Hepatic stellate cell (primary cell): ENCODE results near the gene MEDAG.
"Not testable (repeated sequence)": the region's sequence is repeated elsewhere in the genome, so short reads cannot be mapped to it uniquely, and the experiment has no call there.

Source experiments
- DNase-seq: peaks from one replicate; pipeline ENCODE4 v3.0.0; 2011; ENCODE audit warnings: low spot score

MEDAG gene

DNA sequence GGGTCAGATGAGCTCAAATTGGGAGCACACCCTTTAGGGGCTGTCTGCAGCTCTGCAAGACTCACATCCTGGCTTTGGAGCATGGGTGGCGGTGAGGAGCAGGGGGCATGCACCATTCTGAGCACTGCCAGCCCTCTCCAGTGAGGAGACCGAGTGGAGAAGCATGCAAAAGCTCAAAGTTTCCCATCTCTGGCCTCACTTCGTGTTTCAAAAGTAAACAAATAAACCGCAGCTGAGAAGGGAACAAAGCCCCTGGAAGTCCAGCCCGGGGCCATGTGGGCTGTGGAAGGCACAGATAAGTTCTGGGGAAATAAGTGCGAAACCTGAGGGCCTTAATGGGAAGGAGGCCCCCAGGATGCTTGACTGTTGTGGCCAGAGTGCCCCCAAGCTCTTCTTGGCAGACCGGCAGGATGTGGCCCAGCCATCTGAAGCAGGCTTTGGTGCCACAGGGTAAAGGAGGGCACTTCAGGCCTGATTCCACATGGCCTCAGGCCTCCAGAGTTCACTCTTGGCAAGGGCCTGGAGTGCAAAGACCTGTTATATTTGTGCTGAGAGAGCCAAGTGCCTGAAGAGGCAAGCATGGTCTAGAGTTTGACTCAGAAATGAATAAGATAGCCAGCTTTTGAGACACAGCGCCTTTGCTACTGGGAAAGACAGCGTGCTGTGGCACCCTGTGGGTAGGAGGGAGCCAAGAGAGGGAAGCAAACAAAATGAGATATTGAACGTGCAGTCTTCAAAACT lies 1.2 kb downstream of the MEDAG start:
- no peak for DNase-seq

DNA sequence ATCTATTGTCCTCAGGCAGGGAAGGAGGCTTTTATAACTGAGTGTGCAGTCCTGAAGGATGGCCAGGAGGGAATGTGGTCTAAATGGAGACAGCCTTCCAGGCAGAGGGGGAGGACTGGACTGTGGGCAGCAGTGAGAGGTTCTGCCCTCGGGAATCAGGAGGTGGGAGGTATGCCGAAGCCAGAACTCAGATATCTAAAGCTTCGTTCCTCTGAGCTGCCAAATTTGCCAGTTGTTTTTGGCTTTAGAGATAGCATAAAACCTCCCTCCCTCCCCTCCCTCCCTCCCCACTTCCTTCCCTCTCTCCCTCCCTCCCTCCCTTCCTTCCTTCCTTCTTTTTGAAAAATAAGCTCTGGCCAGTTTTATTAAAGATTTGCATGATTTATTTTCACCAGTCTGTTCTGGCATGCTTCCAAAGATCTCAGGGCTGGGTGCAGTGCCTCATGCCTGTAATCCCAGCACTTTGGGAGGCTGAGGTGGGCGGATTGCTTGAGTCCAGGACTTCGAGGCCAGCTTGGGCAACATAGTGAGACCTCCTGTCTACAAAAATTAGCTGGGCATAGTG lies 2.4 kb downstream of the MEDAG start:
- DNase-seq: peak; percentile 34

DNA sequence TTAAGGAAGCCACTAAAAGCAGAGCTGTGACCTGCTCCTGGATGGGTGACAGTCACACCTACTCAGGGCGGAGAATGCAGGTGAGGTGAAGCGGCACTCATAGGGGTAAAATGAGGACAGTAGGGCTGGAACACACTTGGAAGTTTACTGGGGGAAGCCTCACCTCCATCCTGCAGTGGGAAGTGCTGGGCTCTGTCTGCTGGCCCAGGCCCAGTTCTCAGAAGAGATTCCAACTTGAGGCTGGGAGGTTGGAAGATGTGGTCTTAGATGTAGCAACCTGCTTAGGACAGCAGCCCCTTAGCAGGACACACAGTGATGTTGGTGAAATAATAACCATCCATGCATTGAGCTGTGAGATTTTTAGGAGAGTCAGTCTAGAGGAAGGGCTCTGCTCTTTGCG lies 4.6 kb downstream of the MEDAG start:
- no peak for DNase-seq

DNA sequence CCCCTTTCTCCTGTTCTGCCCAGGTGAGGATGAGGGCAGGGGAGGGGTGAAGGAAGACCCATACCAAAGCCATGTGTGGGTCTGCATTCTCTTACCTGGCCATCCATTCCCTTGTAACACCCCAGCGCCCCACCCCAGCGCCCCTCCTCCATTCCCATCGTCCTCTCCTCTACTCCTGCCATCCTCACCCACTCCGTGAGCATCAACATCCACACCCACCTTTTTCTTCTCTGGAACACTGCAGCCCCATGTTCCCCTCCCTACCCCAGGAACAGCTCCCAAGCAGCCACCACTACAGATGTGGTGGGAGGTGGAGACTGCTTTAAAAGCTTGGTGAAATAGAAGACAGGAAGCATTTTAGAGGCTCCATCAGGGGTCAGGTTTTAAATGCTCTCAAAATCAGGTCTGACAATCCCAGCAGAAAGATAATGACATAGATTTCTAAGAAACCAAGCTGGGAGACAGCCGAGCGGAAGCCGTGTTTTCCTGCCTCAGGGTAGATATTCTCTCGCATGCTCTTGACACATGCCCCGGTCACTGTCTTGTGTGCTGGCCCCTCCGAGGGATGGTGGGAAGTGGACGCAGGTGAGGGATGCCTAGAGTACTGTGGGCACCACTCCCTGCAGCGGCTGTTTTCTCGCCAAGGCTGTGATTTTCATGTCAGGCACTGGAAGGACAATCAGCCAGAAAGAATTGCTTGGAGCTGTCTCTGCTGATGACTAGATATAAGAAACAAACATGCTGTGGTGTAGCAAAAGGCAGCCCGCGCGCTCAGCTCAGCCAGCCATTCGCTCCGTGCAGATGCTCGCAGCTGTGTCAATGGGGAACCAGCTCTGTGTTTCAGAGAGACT lies 9.8 kb downstream of the MEDAG start:
- no peak for DNase-seq

DNA sequence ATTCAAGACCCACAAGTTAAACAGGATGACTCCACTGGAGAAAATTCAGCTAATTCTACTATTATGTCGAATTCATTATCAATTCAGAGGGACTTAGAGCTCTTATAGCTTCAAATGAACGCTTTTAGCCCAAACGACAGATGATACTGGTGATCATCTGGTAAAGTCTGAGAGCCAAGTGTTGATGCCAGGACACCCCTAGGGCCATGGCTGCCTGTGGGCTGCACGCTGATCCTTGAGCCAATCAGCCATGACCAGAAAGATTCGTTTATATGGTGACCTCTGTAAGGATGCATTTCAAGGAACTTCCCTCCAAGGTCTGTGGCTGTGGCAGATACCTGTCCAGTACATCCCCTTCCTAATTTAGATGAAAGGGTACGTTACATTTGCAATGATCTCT lies 10.9 kb downstream of the MEDAG start:
- no peak for DNase-seq

DNA sequence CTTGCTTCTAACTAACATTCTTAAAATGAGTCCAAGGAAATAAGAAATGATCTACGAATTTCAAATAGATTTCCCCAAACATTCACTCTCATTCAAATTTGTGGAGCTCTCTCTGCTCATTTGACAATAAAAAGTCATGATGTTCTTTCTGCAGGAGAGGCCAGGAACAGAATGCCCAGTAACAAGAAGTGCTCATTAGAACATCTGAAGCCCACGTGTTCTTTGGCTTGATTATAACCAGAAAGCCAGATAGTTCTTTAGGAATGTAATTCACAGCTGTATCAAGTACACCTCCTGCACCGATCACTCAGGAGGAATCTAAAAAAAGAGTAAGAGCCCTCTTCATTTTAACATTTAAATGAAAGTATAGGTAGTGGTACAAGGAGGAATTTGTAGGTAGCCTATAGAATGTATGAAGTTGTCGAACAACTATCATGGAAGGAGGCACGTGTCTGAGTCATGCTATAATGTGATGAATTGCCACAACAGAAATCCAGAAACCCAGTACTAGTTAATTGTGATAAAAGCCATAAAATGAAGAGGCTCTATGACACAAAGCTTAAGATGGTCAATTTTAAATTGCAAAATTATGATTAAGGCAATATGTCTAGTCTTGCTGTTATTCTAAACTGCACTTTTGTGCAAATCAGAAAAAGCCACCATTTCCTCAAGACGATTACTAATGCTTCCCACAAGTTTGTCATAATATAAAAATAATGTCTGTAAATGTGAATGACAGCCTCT lies 12.8 kb downstream of the MEDAG start:
- DNase-seq: no peak

DNA sequence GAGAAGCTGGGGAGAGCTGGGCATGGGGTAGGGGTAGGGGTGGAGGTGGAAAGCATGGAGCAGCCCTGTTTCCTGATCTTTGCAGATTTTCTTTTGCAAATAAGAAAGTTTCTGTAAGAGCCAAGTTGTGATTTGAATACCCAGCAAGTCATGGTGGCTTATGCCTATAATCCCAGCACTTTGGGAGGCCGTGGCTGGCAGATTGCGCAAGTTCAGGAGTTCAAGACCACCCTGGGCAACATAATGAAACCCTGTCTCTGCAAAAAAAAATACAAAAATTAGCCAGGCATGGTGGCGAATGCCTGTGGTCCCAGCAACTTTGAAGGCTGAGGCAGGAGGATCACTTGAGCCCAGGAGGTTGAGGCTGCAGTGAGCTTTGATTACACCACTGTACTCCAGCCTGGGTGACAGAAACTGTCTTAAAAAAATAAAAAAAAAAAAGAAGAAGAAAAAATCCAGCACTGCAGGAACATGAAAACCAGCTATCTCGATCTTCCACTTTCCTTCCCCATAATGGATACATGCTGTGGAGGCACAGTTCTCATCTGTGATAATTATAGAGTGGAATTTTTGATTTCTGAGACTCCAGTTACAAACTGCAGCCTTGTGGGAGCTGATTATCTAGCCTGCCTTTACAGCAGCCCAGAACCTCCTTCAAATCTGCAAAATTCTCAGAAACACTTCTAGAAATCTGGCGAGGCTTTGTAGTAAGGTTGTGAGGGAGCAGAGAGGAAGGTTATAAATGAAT lies 14.3 kb downstream of the MEDAG start:
- no peak for DNase-seq

DNA sequence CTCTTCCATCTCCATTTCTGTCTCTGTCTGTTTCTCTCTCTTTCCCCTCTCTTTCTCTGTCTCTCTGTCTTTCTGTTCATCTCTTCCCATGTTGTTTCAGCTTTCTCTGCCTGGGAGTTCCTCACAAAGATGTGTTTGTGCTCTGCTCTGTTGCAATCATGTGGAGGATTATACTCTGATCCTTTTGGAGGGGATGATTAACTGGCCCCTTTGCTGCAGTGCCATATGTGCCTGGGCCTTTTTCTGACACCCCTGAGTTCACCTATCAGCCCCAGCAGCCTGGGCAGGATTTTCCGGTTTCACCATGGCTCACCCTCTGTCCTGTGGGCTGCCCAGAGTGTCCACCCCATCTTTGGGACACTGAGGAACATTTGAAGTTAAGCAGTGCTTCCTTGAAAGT lies 17.3 kb downstream of the MEDAG start:
- DNase-seq: no peak

DNA sequence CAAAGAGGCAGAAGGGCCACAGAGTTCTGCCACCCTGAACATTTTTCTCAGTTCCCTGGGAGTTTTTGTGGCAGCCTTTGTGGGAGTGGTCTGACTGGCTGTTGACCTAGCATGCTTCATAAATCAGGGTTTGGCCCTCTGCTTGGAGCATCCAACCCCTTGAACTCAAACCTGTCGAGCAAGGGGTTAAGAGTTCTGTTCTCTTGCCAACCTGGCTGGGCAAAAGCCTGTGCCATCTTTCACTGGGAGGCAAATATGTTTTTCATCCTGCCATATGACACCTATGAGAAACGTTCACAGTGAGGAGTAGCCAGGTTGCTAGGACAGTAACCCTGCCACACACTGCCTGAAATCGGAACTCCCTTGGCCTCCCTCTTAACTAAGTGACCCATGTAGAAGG lies 18.6 kb downstream of the MEDAG start:
- DNase-seq: no peak

DNA sequence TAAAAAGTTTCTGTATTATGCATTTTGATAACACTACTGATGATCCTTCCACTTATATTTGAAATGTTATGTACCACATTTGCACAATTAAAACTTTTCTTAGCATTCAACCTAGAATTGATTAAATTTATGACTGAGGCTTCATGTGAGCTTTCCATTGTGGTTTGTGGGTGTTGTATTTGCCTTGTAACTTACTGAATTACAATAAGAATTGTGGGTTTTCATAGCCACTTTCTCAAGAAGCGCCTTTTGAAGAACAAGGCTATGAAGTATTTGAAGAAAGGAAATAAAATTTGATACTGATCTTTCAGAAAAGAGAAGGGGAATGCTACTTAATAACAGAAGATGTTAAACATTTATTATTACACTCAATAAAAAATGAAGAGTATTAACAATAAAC lies 19.4 kb downstream of the MEDAG start:
- no peak for DNase-seq

DNA sequence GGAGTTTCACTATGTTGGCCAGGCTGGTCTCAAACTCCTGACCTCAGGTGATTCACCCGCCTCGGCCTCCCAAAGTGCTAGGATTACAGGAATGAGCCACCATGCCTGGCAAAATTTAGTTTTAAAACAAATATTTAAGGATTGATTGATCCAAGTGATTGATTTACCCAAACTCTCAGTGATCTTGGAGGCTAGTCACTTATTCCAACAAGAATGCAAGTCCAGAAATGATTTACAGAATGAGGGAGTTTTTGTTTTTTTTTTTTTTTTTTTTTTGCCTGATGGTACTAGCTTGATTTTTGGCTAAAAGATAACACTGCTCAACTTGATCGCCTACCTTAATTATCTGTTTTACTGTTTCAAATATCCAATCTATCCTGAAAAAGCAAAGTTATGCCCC lies 20.7 kb downstream of the MEDAG start:
- DNase-seq: no peak

DNA sequence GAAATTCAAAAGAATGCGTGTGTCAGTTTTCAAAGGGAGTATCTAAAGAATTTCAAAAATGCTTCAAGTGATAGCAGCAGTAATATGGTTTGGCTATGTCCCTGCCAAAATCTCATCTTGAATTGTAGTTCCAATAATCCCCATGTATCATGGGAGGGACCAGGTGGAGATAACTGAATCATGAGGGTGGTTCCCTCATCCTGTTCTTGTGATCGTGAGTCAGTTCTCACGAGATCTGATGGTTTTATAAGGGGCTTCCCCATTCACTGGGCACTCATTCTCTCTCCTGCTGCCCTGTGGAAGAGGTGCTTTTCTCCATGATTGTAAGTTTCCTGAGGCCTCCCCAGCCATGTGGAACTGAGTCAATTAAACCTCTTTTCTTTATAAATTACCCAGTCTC lies 21.1 kb downstream of the MEDAG start:
- not testable (repeated sequence) for DNase-seq

DNA sequence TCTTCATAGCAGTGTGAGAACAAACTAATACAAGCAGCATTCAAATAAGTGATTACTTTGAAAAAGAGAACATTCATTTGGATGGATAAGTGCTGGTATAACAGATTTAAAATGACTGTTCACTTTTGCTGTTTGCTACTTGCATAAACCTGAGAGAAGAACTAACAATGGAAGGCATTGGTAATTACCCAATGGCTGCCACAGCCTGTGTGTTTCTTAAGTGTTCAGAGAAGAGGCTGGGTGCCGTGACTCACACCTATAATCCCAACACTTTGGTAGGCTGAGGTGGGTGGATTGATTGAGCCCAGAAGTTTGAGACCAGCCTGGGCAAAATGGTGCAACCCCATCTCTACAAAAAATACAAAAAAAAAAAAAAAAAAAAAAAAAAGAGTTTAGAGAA lies 21.5 kb downstream of the MEDAG start:
- no peak for DNase-seq

DNA sequence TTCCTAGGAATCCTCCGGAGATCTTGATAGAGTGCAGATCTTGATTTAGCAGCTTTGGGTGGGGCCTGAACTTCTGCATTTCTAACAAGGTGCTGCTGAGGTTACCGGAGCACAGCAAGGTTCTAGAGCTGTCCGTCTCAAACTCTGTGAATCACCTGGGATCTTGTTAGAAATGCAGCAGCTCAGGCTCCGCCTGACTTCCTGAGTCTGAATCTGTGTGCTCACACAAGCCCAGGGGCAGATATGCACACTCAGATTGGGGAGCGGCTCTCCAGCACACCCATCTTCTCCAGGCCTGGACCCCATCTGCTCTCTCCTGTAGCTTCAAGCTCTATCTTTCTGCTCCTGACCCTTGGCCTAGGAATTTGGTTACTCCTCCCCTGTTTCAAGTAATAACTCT lies 22.9 kb downstream of the MEDAG start:
- DNase-seq: no peak

DNA sequence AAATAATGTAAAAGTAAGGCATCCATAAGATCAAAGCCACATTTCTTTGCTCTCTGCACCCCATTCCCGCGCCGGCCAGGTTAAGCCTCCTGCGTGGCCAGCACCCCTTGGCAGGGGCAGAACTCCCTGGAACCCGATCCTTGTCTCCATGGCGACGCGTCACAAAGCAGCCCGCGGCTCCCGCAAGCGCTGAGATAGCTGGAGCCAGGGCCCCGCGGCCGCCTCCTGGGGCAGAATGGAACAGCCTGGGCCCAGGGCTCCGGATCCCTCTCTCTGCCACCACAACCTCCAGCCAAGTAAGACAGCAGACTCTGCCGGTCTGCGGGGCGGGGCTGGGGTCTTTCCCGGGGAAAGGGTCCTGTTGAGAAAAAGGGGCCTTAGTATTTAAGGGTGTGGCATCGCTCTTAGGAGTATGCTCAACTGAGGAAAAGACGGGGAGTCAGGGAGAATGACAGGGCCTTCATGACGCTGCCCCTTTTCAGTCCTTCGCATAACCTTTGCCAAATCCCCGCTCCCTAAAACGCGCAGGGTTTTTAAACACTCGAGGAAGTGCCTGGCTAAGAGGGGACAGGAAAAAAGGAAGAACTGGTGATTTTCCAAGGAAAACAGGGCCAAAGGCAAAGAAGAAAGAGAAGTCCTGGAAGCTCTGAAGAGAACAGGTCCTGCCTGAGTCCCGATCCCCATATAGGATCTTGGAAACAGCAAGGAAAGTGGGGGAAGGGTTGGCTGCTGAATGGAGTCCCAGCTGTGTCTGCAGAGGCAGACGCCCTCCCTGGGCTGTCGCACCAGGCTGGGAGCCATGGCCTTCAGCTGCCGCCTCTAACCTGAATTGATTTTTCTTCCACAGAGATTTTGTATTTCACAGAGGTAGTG lies 26.6 kb downstream of the MEDAG start, which contains the start of gene TEX26:
TEX26 (plus strand) TSS at position 176 of the 873 bp plus-strand sequence; CDS start at position 236, 60 bp downstream.
- no peak for DNase-seq

DNA sequence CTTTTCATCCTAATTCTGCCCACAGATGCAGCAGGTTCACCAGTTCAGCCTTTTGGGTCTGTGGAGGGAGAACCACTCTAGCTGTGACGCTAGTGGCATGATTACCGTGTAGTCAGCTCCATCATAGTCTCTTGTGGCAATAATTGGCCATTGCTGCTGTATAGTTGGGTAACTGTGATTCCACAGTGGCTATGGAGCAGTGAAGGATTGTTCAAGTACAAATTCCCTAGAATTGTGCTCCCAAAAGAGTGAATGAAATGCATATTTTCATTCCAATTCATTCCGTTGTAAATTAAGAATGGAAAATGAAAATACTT lies 27.2 kb downstream of the MEDAG start:
- no peak for DNase-seq

DNA sequence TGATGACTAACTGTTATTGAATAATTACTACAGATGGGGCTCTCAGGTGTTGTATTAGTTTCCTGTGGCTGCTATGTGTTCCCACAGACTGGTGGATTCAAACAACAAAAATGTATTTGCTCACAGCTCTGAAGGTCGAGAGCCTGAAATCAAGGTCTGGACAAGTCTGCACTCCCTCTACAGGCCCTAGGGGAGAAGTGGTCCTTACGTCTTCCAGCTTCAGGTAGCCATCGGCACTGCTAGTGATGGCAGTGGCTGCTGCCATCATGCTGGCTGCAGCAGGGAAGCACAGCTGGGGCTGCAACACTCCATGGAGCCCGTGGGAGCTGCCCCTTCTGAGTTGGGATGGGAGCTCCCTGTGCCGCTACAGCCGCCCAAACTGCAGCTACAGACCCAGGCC lies 28.3 kb downstream of the MEDAG start:
- DNase-seq: no peak

DNA sequence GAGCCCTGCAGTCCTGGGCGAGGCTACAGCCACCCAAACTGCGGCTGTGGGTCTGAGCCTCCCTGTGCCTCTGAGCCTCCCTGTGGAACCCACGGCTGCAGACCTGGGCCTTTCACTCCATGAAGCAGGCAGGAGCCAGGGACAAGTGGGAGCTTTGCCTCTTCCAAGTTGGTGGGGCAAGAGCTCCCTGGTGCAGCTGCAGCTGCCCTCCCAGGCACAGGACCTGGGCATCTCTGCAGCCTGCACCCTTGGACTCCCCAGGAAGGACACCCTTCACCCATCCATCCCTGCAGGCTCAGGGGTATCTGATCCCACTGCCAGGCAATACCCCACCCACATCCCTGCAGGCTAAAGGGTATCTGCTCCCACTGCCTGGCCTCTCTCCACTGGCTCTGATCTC lies 28.7 kb downstream of the MEDAG start:
- DNase-seq: no peak

DNA sequence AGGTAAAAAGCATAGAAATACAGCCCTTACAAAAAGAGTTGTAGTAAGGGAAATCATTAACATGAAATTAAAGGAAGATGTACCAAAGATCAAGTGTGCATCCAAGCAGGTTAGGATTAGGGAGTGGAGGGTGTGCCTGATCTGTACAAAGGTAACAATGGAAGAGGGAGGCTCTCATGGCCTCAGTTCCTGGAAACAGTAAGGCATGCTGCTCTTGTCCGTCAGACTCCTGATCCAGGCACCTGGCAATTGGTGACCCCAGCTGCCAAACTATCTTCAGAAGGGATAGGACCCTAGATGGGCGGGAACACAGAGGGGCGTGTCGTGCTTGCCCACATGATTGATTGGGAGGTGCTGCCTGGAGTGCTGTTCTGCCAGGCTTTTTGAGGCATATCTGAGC lies 30.9 kb downstream of the MEDAG start:
- no peak for DNase-seq

DNA sequence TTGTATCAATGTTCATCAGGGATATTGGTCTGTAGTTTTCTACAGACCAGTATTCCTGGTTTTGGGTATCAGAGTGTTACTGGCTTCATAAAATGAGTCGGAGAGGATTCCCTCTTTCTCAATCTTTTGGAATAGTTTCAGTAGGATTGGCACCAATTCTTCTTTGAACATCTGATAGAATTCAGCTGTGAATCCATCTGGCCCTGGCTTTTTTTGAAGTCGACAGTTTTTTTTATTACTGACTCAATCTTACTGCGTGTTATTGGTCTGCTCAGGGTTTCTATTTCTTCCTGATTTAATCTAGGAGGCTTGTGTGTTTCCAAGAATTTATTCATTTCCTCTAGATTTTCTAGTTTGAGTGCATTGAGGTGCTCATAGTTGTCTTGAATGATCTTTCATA lies 37.8 kb downstream of the MEDAG start:
- DNase-seq: no peak
